PC-3 (cell line): ENCODE results near the gene DPY30. TPM values are rescaled to one million over a fixed set of nuclear protein-coding genes. Genes with fewer than 3 reads are reported as not detected.

Experiments used
- ATAC-seq: fragments of 200-7000 bp; cut with Tn5 transposase; 2 replicates; pipeline ENCODE4 v1.9.1; 2020; ENCODE audit warnings: mild to moderate bottlenecking, moderate library complexity
- BruUV-seq: library from RNA; stranded (reverse); fragments of 400-500 nt; replicated peaks from 2 replicates; lab custom pipeline; 2021; lab: Mats Ljungman, UMichigan
- CTCF ChIA-PET: fragments of 300-600 bp; sonication (Branson Sonifier 250); formaldehyde crosslinking; loops from one replicate; lab custom pipeline; 2022; ENCODE audit warnings: antibody characterized with exemption; lab: Charles Lee
- POLR2A ChIA-PET: fragments of 300-600 bp; sonication (Branson Sonifier 250); formaldehyde crosslinking; loops from one replicate; lab custom pipeline; 2022; ENCODE audit warnings: antibody characterized with exemption; ENCODE audit not compliant: unreplicated experiment; lab: Charles Lee
- DNase-seq: peaks from one replicate; pipeline ENCODE4 v3.0.0-alpha.2; 2015
- H2AFZ ChIP-seq: fragments of 300-600 bp; sonication (generic); 2 replicates; pipeline ENCODE4 v1.6.0; 2016; ENCODE audit warnings: antibody characterized with exemption, low read length
- H3F3A ChIP-seq: fragments of 300-600 bp; sonication (generic); one replicate; pipeline ENCODE4 v1.6.0; 2017; ENCODE audit warnings: antibody characterized with exemption, low read length, control low read depth, mild to moderate bottlenecking; ENCODE audit not compliant: unreplicated experiment
- H3K27ac ChIP-seq: fragments of 300-600 bp; sonication (generic); 2 replicates; pipeline ENCODE4 v1.5.1; 2016; ENCODE audit warnings: mild to moderate bottlenecking, low read length
- H3K27me3 ChIP-seq: fragments of 300-600 bp; sonication (generic); 2 replicates; pipeline ENCODE4 v1.6.1; 2016; ENCODE audit warnings: low read length, mixed read lengths
- H3K36me3 ChIP-seq: fragments of 300-600 bp; sonication (generic); 2 replicates; pipeline ENCODE4 v1.6.1; 2016; ENCODE audit warnings: low read depth, mixed run types, low read length, mixed read lengths
- H3K4me1 ChIP-seq: fragments of 300-600 bp; sonication (generic); 2 replicates; pipeline ENCODE4 v1.5.1; 2016; ENCODE audit warnings: low read length; ENCODE audit not compliant: insufficient read depth
- H3K4me2 ChIP-seq: fragments of 300-600 bp; sonication (generic); 2 replicates; pipeline ENCODE4 v1.6.0; 2016; ENCODE audit warnings: low read length
- H3K4me3 ChIP-seq: fragments of 300-600 bp; sonication (generic); 2 replicates; pipeline ENCODE4 v1.5.1; 2016; ENCODE audit warnings: mild to moderate bottlenecking, low read length, mixed read lengths
- H3K79me2 ChIP-seq: fragments of 300-600 bp; sonication (generic); 2 replicates; pipeline ENCODE4 v1.6.1; 2017; ENCODE audit warnings: low read length, mixed read lengths
- H3K9ac ChIP-seq: fragments of 300-600 bp; sonication (generic); 2 replicates; pipeline ENCODE4 v1.6.0; 2016; ENCODE audit warnings: mild to moderate bottlenecking, low read length
- H3K9me2 ChIP-seq: fragments of 300-600 bp; sonication (generic); replicated peaks from 2 replicates; pipeline ENCODE4 v1.6.1; 2016; ENCODE audit warnings: mixed run types, low read length, mixed read lengths
- H3K9me3 ChIP-seq: fragments of 300-600 bp; sonication (generic); 2 replicates; pipeline ENCODE4 v1.6.1; 2016; ENCODE audit warnings: low read length, mixed read lengths
- H4K20me1 ChIP-seq: fragments of 300-600 bp; sonication (generic); 2 replicates; pipeline ENCODE4 v1.6.1; 2016; ENCODE audit warnings: low read length, mixed read lengths
- CTCF ChIP-seq: fragments of 300-600 bp; sonication (generic); conservative IDR thresholded peaks from 2 replicates; pipeline ENCODE4 v1.5.1; 2017; ENCODE audit warnings: antibody characterized with exemption, low read depth, mild to moderate bottlenecking, low read length
- EZH2 ChIP-seq: fragments of 300-600 bp; sonication (generic); IDR thresholded peaks from one replicate; pipeline ENCODE4 v1.6.1; 2017; ENCODE audit warnings: antibody characterized with exemption, mild to moderate bottlenecking, low read length; ENCODE audit not compliant: unreplicated experiment
- EZH2phosphoT487 ChIP-seq: fragments of 300-600 bp; sonication (generic); IDR thresholded peaks from 2 replicates; pipeline ENCODE4 v1.6.1; 2018; ENCODE audit warnings: mild to moderate bottlenecking, antibody characterized with exemption, low read length, borderline replicate concordance
- intact Hi-C: fragments of 100-400 bp; cut with micrococcal nuclease; formaldehyde crosslinking; loops from 2 replicates; pipeline ENCODE4 v1.9.0; 2023
- total RNA-seq: library from RNA; depleted of rRNA; stranded (reverse); fragments of >200 nt; gene quantifications from 2 replicates; pipeline ENCODE4 v1.2.3, GENCODE V29; 2014

DPY30 gene
- total RNA-seq, 1 experiment from 2014 or later = 127 TPM

GRCh38 chr2:32008805-32009515, 30.6 kb downstream of the DPY30 start:
- no peaks in the 10 kb centered on the region for H3K9me2 ChIP-seq
- peak overlapping the region; percentile 83 for H3K9ac ChIP-seq
- intact Hi-C loops = loop anchor here (2.0 to 5.0 kb wide), 3 partner anchors 30 to 122 kb away; partner anchors contain the start of gene DPY30
- no peaks in the 10 kb centered on the region for H3F3A ChIP-seq
- H2AFZ ChIP-seq = peak overlapping the region; percentile 36; the same call in 1 of the 2 replicates
- peak overlapping the region; percentile 18; the same call in 1 of the 2 replicates for H3K27ac ChIP-seq
- H3K4me3 ChIP-seq = peak overlapping the region; percentile 98
- ATAC-seq (no peak; the same call in 1 of the 2 replicates), DNase-seq (peak; percentile 71)
- no peaks in the 10 kb centered on the region for H3K9me3 ChIP-seq
- H3K4me1 ChIP-seq = peaks cover 29% of the 10 kb centered on the region; the same call in 1 of the 2 replicates
- peaks cover 58% of the 10 kb centered on the region for H3K79me2 ChIP-seq
- TSS peak; percentile 53 for BruUV-seq
- H3K4me2 ChIP-seq = peak overlapping the region; percentile 89
- H4K20me1 ChIP-seq = peaks cover 46% of the 10 kb centered on the region
- no peak for TF ChIP-seq EZH2
- POLR2A ChIA-PET = interaction anchor here (0.7 to 1.0 kb wide), 3 partner anchors 10 to 143 kb away, joined by 3 to 4 read pairs (median 4); partner anchors contain the start of gene DPY30
- H3K36me3 ChIP-seq = no peaks in the 10 kb centered on the region
- no peaks in the 10 kb centered on the region for H3K27me3 ChIP-seq
- CTCF ChIA-PET = no interaction called here

- H3K9me3 ChIP-seq = no peaks in the 10 kb centered on the region
- intact Hi-C loops = loop anchor here (5.0 kb wide), 2 partner anchors 35 to 120 kb away; no protein-coding TSS in a partner anchor
- H3K4me3 ChIP-seq = no peak overlapping the region
- no peaks in the 10 kb centered on the region for H3F3A ChIP-seq
- no peak overlapping the region for H3K27ac ChIP-seq
- POLR2A ChIA-PET = no interaction called here
- peaks cover 50% of the 10 kb centered on the region for H4K20me1 ChIP-seq
- no peaks in the 10 kb centered on the region for H3K9me2 ChIP-seq
- peaks cover 75% of the 10 kb centered on the region for H3K79me2 ChIP-seq
- H3K9ac ChIP-seq = no peak overlapping the region
- DNase-seq (no peak), ATAC-seq (no peak)
- TF ChIP-seq EZH2phosphoT487 = no peak
- no peak for TF ChIP-seq CTCF
- no peak for TF ChIP-seq EZH2
- no peaks in the 10 kb centered on the region for H3K36me3 ChIP-seq
- H3K27me3 ChIP-seq = no peaks in the 10 kb centered on the region
- BruUV-seq = no TSS peak
- CTCF ChIA-PET = no interaction called here
- H3K4me1 ChIP-seq = peaks cover 34% of the 10 kb centered on the region
- H3K4me2 ChIP-seq = peak overlapping the region; percentile 9; the same call in 1 of the 2 replicates
- H2AFZ ChIP-seq = no peak overlapping the region
Measured at GRCh38 chr2:32007121-32007391, 32.5 kb downstream of the DPY30 start.

GRCh38 chr2:32005371-32005976, 34.1 kb downstream of the DPY30 start:
- TF ChIP-seq EZH2 = no peak
- TF ChIP-seq CTCF = no peak
- TF ChIP-seq EZH2phosphoT487 = no peak
- H2AFZ ChIP-seq = no peak overlapping the region
- no TSS peak for BruUV-seq
- H3K36me3 ChIP-seq = no peaks in the 10 kb centered on the region
- DNase-seq (peak; percentile 34), ATAC-seq (no peak)
- H3K79me2 ChIP-seq = peaks cover 88% of the 10 kb centered on the region
- H3K4me1 ChIP-seq = peaks cover 25% of the 10 kb centered on the region
- H3F3A ChIP-seq = no peaks in the 10 kb centered on the region
- CTCF ChIA-PET = no interaction called here
- no peaks in the 10 kb centered on the region for H3K9me3 ChIP-seq
- peaks cover 50% of the 10 kb centered on the region for H4K20me1 ChIP-seq
- POLR2A ChIA-PET = no interaction called here
- H3K9ac ChIP-seq = no peak overlapping the region
- H3K27ac ChIP-seq = no peak overlapping the region
- no peaks in the 10 kb centered on the region for H3K9me2 ChIP-seq
- no peaks in the 10 kb centered on the region for H3K27me3 ChIP-seq
- intact Hi-C loops = loop anchor here (5.0 kb wide), 2 partner anchors 33 to 118 kb away; no protein-coding TSS in a partner anchor
- H3K4me2 ChIP-seq = no peak overlapping the region
- H3K4me3 ChIP-seq = no peak overlapping the region
